Activated CD4-positive, alpha-beta T cell treated with anti-CD3 and anti-CD28 coated beads, Interleukin-2, Interleukin-4, amounts not matched to agents 100 ng/mL and 50 ng/mL, durations not matched to agents 16 hours and 8 hours (primary cell): ENCODE measurements around the gene FHIT.

ENCODE experiments used
- DNase-seq: peaks from one replicate; pipeline ENCODE4 v3.0.0-alpha.2; 2020; ENCODE audit warnings: low spot score

The FHIT gene

GRCh38 chr3:60216462-60217075, 1034.7 kb downstream of the FHIT start:
- DNase-seq, result no peak

GRCh38 chr3:60215946-60216345, 1035.3 kb downstream of the FHIT start:
- DNase-seq, result no peak

- no peak for DNase-seq
These were observed 1043.3 kb downstream of the FHIT start for GRCh38 chr3:60207905-60208304.

GRCh38 chr3:60206206-60206605, 1045.0 kb downstream of the FHIT start:
- DNase-seq, result no peak

GRCh38 chr3:60202052-60202726, 1049.1 kb downstream of the FHIT start:
- no peak for DNase-seq

- no peak for DNase-seq
These were observed 1051.9 kb downstream of the FHIT start for GRCh38 chr3:60199306-60199705.

GRCh38 chr3:60198179-60198720, 1053.0 kb downstream of the FHIT start:
- no peak for DNase-seq

- peak; percentile 65 for DNase-seq
These were observed 1058.7 kb downstream of the FHIT start for GRCh38 chr3:60192297-60193114.

- peak; percentile 36 for DNase-seq
These were observed 1061.2 kb downstream of the FHIT start for GRCh38 chr3:60190073-60190472.

GRCh38 chr3:60189304-60189703, 1061.9 kb downstream of the FHIT start:
- peak; percentile 39 for DNase-seq

GRCh38 chr3:60188803-60189202, 1062.4 kb downstream of the FHIT start:
- DNase-seq, result peak; percentile 36

GRCh38 chr3:60187343-60187742, 1063.9 kb downstream of the FHIT start:
- DNase-seq, result no peak

GRCh38 chr3:60186359-60186758, 1064.9 kb downstream of the FHIT start:
- DNase-seq, result peak; percentile 22

GRCh38 chr3:60185161-60185560, 1066.1 kb downstream of the FHIT start:
- DNase-seq, result no peak

GRCh38 chr3:60182697-60183096, 1068.6 kb downstream of the FHIT start:
- DNase-seq, result no peak

GRCh38 chr3:60178931-60179653, 1072.2 kb downstream of the FHIT start:
- no peak for DNase-seq

GRCh38 chr3:60177726-60178125, 1073.5 kb downstream of the FHIT start:
- no peak for DNase-seq

GRCh38 chr3:60176614-60177013, 1074.6 kb downstream of the FHIT start:
- no peak for DNase-seq

GRCh38 chr3:60175680-60176079, 1075.6 kb downstream of the FHIT start:
- DNase-seq, result no peak

GRCh38 chr3:60169755-60170154, 1081.5 kb downstream of the FHIT start:
- no peak for DNase-seq

GRCh38 chr3:60167186-60167585, 1084.1 kb downstream of the FHIT start:
- DNase-seq, result no peak
